ENCODE measurements around the gene PANX1.

DNA sequence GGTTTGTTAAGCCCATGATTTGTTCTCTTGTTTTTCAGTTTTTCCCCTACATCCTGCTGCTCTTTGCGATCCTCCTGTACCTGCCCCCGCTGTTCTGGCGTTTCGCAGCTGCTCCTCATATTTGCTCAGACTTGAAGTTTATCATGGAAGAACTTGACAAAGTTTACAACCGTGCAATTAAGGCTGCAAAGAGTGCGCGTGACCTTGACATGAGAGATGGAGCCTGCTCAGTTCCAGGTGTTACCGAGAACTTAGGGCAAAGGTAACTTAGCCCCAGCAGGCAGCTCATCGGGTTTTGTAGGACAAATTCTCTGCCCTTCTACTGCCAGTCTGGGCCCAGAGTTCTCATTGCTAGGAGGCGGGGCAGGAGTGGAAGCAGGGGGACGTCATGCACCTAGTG is 49.7 kb downstream of the PANX1 start:
- TF ChIP-seq PML (IDR thresholded peaks at IDR 0.05; ENCODE audit: low read length) (no peak), SP1 (IDR thresholded peaks at IDR 0.05; ENCODE audit: low read depth, low read length) (no peak), IRF3 (IDR thresholded peaks at IDR 0.05) (no peak), LARP7 (IDR thresholded peaks at IDR 0.05) (no peak), CREB1 (IDR thresholded peaks at IDR 0.05; ENCODE audit: low read depth) (no peak), POU2F2 (IDR thresholded peaks at IDR 0.05; ENCODE audit: borderline replicate concordance, low read depth, low read length) (no peak), NRF1 (conservative IDR thresholded peaks at IDR 0.05; ENCODE audit: low read depth, low read length) (no peak), TCF12 (IDR thresholded peaks at IDR 0.05; ENCODE audit: low read depth, low read length) (no peak)
- TF ChIP-seq, protein P1, sequence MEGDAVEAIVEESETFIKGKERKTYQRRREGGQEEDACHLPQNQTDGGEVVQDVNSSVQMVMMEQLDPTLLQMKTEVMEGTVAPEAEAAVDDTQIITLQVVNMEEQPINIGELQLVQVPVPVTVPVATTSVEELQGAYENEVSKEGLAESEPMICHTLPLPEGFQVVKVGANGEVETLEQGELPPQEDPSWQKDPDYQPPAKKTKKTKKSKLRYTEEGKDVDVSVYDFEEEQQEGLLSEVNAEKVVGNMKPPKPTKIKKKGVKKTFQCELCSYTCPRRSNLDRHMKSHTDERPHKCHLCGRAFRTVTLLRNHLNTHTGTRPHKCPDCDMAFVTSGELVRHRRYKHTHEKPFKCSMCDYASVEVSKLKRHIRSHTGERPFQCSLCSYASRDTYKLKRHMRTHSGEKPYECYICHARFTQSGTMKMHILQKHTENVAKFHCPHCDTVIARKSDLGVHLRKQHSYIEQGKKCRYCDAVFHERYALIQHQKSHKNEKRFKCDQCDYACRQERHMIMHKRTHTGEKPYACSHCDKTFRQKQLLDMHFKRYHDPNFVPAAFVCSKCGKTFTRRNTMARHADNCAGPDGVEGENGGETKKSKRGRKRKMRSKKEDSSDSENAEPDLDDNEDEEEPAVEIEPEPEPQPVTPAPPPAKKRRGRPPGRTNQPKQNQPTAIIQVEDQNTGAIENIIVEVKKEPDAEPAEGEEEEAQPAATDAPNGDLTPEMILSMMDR (IDR thresholded peaks at IDR 0.05 in 2 of 3, conservative IDR thresholded peaks at IDR 0.05 in 1 of 3; ENCODE audit: control insufficient read depth in 2 of 3, extremely low read depth in 1 of 3, insufficient read depth in 1 of 3, low read depth in 3 of 3, low read length in 3 of 3) = no peak
- TF ChIP-seq, protein P2, sequence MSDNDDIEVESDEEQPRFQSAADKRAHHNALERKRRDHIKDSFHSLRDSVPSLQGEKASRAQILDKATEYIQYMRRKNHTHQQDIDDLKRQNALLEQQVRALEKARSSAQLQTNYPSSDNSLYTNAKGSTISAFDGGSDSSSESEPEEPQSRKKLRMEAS (IDR thresholded peaks at IDR 0.05; ENCODE audit: low read depth, low read length) = no peak
